Measurements from ENCODE around the gene DRAM1.

DNA sequence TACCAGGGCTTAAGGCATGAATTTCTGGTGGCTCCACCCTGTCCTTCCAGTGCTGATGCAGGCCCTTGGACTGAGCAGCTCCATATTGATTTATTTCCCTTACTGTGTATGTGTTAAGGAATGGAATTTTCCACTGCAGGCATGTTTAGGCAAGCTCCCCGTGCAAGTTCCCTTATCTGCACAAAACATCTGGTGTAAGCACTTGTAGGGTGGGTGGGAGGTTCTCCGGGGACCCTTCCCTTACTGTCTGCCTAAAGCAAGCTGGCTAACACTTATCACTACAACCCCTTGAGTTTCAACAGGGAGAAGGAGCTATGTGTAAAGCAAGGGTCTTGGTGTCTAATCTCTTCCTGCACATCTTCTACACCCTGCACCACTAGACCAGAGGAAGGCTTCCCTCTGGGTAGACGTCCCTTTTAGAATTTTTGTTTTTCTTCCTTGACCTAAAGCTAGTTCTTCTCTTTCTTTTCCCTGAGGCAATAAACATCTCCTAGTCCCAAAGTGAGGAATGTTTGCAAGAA lies 22.0 kb upstream of the DRAM1 start:
- TF ChIP-seq, protein P1, sequence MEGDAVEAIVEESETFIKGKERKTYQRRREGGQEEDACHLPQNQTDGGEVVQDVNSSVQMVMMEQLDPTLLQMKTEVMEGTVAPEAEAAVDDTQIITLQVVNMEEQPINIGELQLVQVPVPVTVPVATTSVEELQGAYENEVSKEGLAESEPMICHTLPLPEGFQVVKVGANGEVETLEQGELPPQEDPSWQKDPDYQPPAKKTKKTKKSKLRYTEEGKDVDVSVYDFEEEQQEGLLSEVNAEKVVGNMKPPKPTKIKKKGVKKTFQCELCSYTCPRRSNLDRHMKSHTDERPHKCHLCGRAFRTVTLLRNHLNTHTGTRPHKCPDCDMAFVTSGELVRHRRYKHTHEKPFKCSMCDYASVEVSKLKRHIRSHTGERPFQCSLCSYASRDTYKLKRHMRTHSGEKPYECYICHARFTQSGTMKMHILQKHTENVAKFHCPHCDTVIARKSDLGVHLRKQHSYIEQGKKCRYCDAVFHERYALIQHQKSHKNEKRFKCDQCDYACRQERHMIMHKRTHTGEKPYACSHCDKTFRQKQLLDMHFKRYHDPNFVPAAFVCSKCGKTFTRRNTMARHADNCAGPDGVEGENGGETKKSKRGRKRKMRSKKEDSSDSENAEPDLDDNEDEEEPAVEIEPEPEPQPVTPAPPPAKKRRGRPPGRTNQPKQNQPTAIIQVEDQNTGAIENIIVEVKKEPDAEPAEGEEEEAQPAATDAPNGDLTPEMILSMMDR (IDR thresholded peaks at IDR 0.05), result no peak
- no peak for TF ChIP-seq ZNF121 (CRISPR knock-in tag; IDR thresholded peaks at IDR 0.05)
- no peak for TF ChIP-seq MXD4 (CRISPR knock-in tag; IDR thresholded peaks at IDR 0.05; ENCODE audit: borderline replicate concordance)
- no peak for TF ChIP-seq TCF7 (CRISPR knock-in tag; IDR thresholded peaks at IDR 0.05; ENCODE audit: low read depth)
- TF ChIP-seq FOXJ3 (CRISPR knock-in tag; IDR thresholded peaks at IDR 0.05; ENCODE audit: borderline replicate concordance), result no peak
- TF ChIP-seq SMAD4 (CRISPR knock-in tag; IDR thresholded peaks at IDR 0.05), result no peak
- TF ChIP-seq NFE2L1 (CRISPR knock-in tag; IDR thresholded peaks at IDR 0.05), result no peak
- TF ChIP-seq, protein P2, sequence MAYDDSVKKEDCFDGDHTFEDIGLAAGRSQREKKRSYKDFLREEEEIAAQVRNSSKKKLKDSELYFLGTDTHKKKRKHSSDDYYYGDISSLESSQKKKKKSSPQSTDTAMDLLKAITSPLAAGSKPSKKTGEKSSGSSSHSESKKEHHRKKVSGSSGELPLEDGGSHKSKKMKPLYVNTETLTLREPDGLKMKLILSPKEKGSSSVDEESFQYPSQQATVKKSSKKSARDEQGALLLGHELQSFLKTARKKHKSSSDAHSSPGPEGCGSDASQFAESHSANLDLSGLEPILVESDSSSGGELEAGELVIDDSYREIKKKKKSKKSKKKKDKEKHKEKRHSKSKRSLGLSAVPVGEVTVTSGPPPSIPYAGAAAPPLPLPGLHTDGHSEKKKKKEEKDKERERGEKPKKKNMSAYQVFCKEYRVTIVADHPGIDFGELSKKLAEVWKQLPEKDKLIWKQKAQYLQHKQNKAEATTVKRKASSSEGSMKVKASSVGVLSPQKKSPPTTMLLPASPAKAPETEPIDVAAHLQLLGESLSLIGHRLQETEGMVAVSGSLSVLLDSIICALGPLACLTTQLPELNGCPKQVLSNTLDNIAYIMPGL (CRISPR knock-in tag; IDR thresholded peaks at IDR 0.05), result no peak
- TF ChIP-seq ETV6 (CRISPR knock-in tag; IDR thresholded peaks at IDR 0.05), result no peak
- TF ChIP-seq CBFB (CRISPR knock-in tag; IDR thresholded peaks at IDR 0.05; ENCODE audit: low read depth), result no peak
- TF ChIP-seq ZNF396 (CRISPR knock-in tag; IDR thresholded peaks at IDR 0.05; ENCODE audit: borderline replicate concordance), result no peak
- no peak for TF ChIP-seq ZNF423 (CRISPR knock-in tag; IDR thresholded peaks at IDR 0.05)

Data from WTC11 (cell line).